AG04450 (cell line): ENCODE measurements around the gene GRID1. TPM values are rescaled to one million over a fixed set of nuclear protein-coding genes. Genes with fewer than 3 reads are reported as not detected.
"Not testable (repeated sequence)": the region's sequence is repeated elsewhere in the genome, so short reads cannot be mapped to it uniquely, and the experiment has no call there.

Experiments used
- CTCF ChIA-PET: fragments of 300-600, 350-600 bp; formaldehyde crosslinking; extraction: SDS; loops from one replicate; lab custom pipeline; 2022; ENCODE audit warnings: antibody characterized with exemption, inconsistent platforms; lab: Charles Lee
- POLR2A ChIA-PET: fragments of 350-600 bp; formaldehyde crosslinking; extraction: SDS; loops from one replicate; lab custom pipeline; 2021; ENCODE audit warnings: antibody characterized with exemption, inconsistent platforms; lab: Yijun Ruan, JAX
- DNase-seq: peaks from one replicate; pipeline ENCODE4 v3.0.0-alpha.2; 2011; ENCODE audit warnings: low read depth, low spot score
- H3K27ac ChIP-seq: one replicate; pipeline ENCODE4 v1.5.1; 2012; ENCODE audit warnings: low read depth, low read length, control low read depth
- H3K27me3 ChIP-seq: one replicate; pipeline ENCODE4 v1.6.0; 2012; ENCODE audit warnings: low read length; ENCODE audit not compliant: control insufficient read depth, insufficient read depth
- H3K4me3 ChIP-seq: 2 replicates; pipeline ENCODE4 v1.5.1; 2011; ENCODE audit warnings: mild to moderate bottlenecking, low read depth, low read length, control low read depth
- H3K9me3 ChIP-seq: 2 replicates; pipeline ENCODE4 v1.5.1; 2012; ENCODE audit warnings: low read length; ENCODE audit not compliant: control insufficient read depth, insufficient read depth
- CTCF ChIP-seq: IDR thresholded peaks from 2 replicates; pipeline ENCODE4 v1.5.1; 2011; ENCODE audit warnings: low read depth, low read length, control low read depth, inconsistent platforms
- polyA plus RNA-seq: library from polyadenylated mRNA; depleted of rRNA; stranded (reverse); fragments of >200 nt; gene quantifications from 2 replicates; pipeline ENCODE4 v1.2.3, GENCODE V29; 2011

The GRID1 gene
- polyA plus RNA-seq, 1 experiment: not detected

DNA sequence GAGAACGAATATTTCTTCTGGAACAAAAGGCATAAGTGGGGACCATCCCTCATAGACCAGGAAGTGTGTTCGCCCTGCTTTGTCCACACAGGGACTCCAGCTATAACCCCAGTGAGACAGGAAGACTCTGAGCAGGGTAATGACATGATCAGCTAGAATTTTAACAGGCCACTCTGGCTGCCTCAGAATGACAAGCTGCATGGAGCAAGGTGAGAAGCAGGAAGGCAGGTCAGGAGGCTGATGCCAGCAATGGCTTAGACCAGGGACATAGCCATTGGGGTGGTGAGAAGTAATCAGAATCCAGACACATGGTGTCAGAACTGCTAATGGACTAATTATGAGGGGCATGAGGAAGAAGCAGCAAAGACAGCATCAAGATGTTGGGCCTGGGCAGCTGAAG, 264.6 kb downstream of the GRID1 start:
- no peak overlapping the region for H3K4me3 ChIP-seq
- POLR2A ChIA-PET: no interaction called here
- no peak for TF ChIP-seq CTCF
- H3K27ac ChIP-seq: no peak overlapping the region
- H3K9me3 ChIP-seq: peaks cover 14% of the 10 kb centered on the region
- DNase-seq: no peak
- CTCF ChIA-PET: no interaction called here
- H3K27me3 ChIP-seq: no peaks in the 10 kb centered on the region

DNA sequence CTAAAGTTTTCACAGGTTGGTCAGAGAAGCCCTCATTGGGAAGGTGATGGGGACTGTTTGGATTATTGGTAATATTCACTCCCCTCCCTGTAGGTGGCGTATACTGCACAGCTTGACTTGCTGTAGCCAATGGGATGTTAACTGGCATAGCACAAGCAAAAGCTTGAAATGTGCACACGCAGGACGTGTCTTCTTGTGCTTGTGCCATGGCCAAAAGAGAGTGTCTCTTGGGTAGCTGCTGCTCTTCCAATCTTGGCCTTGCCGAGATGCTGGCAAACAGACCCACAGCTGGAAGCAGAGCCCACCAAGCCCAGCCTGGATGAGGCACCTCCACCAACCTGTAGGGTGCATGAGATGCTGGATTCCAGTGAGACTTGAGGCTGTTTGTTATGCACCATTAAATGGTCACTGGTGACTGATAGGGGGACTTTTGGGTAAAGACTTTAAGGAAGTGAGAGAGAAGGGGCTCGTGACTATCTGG, 266.0 kb downstream of the GRID1 start:
- TF ChIP-seq CTCF: peak; percentile 33
- POLR2A ChIA-PET: no interaction called here
- Histone ChIP-seq H3K27ac (no peak overlapping the region), H3K4me3 (no peak overlapping the region), H3K9me3 (peaks cover 12% of the 10 kb centered on the region; the same call in 1 of the 2 replicates), H3K27me3 (no peaks in the 10 kb centered on the region)
- DNase-seq: no peak
- CTCF ChIA-PET: no interaction called here

DNA sequence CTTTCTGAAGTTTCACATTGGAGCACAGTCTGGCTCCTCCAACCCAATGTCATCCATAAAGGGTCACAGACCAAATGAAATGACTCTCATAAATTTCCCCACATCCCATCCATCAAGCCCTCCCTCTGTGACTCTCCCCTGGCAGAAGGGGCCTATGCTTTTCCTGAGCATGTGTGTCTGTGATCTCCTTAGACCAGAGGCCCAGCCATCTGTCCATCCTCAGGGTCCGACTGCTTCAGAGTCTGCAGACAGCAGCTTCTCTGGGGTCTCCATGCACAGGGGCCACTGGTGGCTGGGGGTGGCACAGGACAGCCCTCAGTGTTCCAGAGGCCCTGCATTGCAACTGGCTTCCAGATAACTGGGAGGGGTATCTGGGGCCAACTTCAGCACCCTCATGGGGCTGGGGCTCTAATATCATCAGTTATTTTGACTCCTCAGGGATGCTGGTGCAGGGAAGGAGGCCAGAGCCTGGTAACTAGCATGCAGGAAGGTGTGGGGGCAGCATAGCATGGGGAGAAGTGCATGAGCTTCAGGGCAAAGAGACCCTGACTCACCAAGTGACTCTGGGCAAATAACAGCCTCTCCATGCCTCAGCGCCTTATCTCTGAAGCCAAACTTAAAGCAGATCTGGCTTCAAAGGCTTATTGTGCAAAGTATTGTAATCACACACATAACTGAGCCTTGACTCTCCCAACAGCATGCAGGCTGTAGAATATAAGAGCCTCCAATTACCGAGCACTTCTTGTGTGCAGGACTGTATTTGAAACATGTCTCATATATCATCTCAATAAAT, 266.9 kb downstream of the GRID1 start:
- H3K27ac ChIP-seq: no peak overlapping the region
- peaks cover 6% of the 10 kb centered on the region; the same call in 1 of the 2 replicates for H3K9me3 ChIP-seq
- POLR2A ChIA-PET: no interaction called here
- no peaks in the 10 kb centered on the region for H3K27me3 ChIP-seq
- no peak for DNase-seq
- CTCF ChIA-PET: no interaction called here
- no peak overlapping the region for H3K4me3 ChIP-seq
- no peak for TF ChIP-seq CTCF

DNA sequence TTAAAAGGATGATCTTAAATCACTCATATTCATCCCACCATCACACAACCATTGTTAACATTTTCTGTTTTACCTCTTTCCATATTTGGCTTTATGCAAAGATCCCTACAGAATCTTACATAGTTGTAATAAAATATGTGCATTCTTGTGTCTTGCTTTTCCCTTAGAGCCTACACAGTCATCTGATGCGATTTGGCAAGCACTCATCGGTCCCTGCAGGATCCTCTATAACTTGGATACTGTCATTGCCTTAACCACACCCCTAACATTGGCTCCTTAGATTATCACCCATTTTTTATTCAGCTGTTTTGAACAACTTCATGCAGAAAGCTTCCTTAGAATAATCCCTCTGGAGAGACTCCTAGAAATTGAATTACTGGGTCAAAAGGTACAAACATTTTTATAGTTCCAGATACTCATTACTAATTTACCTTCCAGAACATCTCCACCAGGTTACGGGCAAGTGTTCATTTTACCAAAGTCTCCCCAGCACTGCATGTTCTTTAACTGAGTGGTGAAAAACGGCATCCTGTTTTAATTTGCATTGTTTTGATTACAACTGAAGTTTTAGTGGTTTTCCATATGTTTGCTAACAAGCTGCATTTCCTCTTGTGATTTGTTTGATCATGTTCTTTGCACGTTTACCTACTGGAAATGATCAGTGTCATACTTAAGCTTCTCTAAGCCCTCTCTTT, 268.3 kb downstream of the GRID1 start:
- CTCF ChIA-PET: no interaction called here

DNA sequence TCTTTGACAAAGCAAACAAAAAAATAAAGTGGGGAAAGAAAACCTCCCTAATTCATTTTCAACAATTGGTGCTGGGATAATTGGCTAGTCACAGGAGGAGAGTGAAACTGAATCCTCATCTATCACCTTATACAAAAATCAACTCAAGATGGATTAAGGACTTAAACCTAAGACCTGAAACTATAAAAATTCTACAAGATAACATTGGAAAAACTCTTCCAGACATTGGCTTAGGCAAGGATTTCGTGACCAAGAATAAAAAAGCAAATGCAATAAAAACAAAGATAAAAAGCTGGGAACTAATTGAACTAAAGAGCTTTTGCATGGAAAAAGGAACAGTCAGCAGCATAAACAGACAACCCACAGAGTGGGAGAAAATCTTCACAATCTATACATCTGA, 271.5 kb downstream of the GRID1 start:
- POLR2A ChIA-PET, DNase-seq, H3K4me3 ChIP-seq, CTCF ChIA-PET, H3K27ac ChIP-seq, H3K9me3 ChIP-seq, H3K27me3 ChIP-seq: not testable (repeated sequence)

More for the DNA sequence above, 268.3 kb downstream of the GRID1 start:
- POLR2A ChIA-PET: no interaction called here
- no peak for DNase-seq
- H3K4me3 ChIP-seq: no peak overlapping the region
- H3K27me3 ChIP-seq: no peaks in the 10 kb centered on the region
- TF ChIP-seq CTCF: no peak
- no peaks in the 10 kb centered on the region; the same call in 1 of the 2 replicates for H3K9me3 ChIP-seq
- H3K27ac ChIP-seq: no peak overlapping the region

GRCh38 chr10:86092311-86092710, 274.3 kb downstream of the GRID1 start:
- H3K4me3 ChIP-seq, H3K9me3 ChIP-seq, POLR2A ChIA-PET, DNase-seq, CTCF ChIA-PET, H3K27me3 ChIP-seq, H3K27ac ChIP-seq: not testable (repeated sequence)
